ENCODE measurements around the gene HSPB6.
"Not testable (repeated sequence)": the region's sequence is repeated elsewhere in the genome, so short reads cannot be mapped to it uniquely, and the experiment has no call there.

HSPB6 gene

GRCh38 chr19:35756377-35757230, at the start of gene HSPB6:
TSS of gene HSPB6 (minus strand) at chr19:35757029. CDS start at chr19:35757008, 21 bp downstream.
- no peak for DNase-seq (ENCODE audit: low spot score)

GRCh38 chr19:35806597-35806996, 49.8 kb upstream of the HSPB6 start:
- no peak for DNase-seq (ENCODE audit: low spot score)

- no peak for DNase-seq (ENCODE audit: low spot score)
These were observed 48.8 kb upstream of the HSPB6 start for GRCh38 chr19:35805526-35806102.

- no peak for DNase-seq (ENCODE audit: low spot score)
These were observed 45.0 kb upstream of the HSPB6 start for GRCh38 chr19:35801828-35802227.

- no peak for DNase-seq (ENCODE audit: low spot score)
These were observed 40.8 kb upstream of the HSPB6 start for GRCh38 chr19:35797663-35798062.

- DNase-seq (ENCODE audit: low spot score) = no peak
These were observed 40.1 kb upstream of the HSPB6 start for GRCh38 chr19:35796645-35797542.

- not testable (repeated sequence) for DNase-seq (ENCODE audit: low spot score)
These were observed 38.7 kb upstream of the HSPB6 start for GRCh38 chr19:35795564-35795963.

GRCh38 chr19:35793381-35794165, 36.7 kb upstream of the HSPB6 start:
- no peak for DNase-seq (ENCODE audit: low spot score)

GRCh38 chr19:35792888-35793287, 36.1 kb upstream of the HSPB6 start:
- DNase-seq (ENCODE audit: low spot score) = no peak

GRCh38 chr19:35792312-35792711, 35.5 kb upstream of the HSPB6 start:
- no peak for DNase-seq (ENCODE audit: low spot score)

- no peak for DNase-seq (ENCODE audit: low spot score)
These were observed 35.0 kb upstream of the HSPB6 start for GRCh38 chr19:35791814-35792279.

GRCh38 chr19:35790981-35791813, 34.4 kb upstream of the HSPB6 start:
- no peak for DNase-seq (ENCODE audit: low spot score)

GRCh38 chr19:35789978-35790944, 33.4 kb upstream of the HSPB6 start:
- DNase-seq (ENCODE audit: low spot score) = no peak

GRCh38 chr19:35789195-35789977, 32.6 kb upstream of the HSPB6 start:
- DNase-seq (ENCODE audit: low spot score) = no peak

- DNase-seq (ENCODE audit: low spot score) = no peak
These were observed 31.6 kb upstream of the HSPB6 start for GRCh38 chr19:35788205-35788960.

- no peak for DNase-seq (ENCODE audit: low spot score)
These were observed 30.5 kb upstream of the HSPB6 start for GRCh38 chr19:35787227-35787799.
